ENCODE results near the gene CBR1. TPM values are rescaled to one million over a fixed set of nuclear protein-coding genes. Genes with fewer than 3 reads are reported as not detected.

The CBR1 gene
- total RNA-seq, 4 donors from 2014 or later = 159 to 406 (median 222) TPM

- Histone ChIP-seq H3K36me3 (no peaks in the 10 kb centered on the region), H3K4me1 (peaks cover 0 to 10% (median 0%) of the 10 kb centered on the region in 4 donors), H3K27me3 (no peaks in the 10 kb centered on the region), H3K27ac (no peak overlapping the region), H3K4me3 (no peak overlapping the region), H3K9me3 (no peaks in the 10 kb centered on the region)
- TF ChIP-seq EP300 (IDR thresholded peaks at IDR 0.05) (no peak), POLR2A (IDR thresholded peaks at IDR 0.05) (no peak), CTCF (IDR thresholded peaks at IDR 0.05) (no peak)
- 94% methylated on average over 8 of the region's 8 CpGs for WGBS, 2 donors
- no peak for DNase-seq (ENCODE audit: low spot score in 2 of 2)
Observed at GRCh38 chr21:36024782-36025181, 45.0 kb upstream of the CBR1 start.

DNA sequence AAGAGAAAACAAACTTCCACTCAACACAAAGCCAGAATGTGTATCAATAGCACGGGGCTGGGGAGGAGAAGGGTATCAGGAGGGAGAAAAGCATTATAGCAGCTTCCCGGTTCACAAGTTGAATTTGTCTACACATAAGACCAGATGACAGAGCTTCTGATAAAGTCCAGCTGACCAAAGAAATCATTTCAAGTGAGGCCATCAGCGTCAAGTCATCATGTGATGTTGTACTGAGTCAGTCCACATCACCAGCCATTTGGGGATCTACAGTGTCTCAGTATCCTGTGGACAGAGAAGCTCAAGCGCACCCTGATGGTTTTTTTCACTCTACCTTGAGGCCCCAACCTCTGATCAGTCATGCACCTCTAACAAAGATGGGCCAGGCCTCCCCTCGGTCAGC lies 42.5 kb upstream of the CBR1 start:
- Histone ChIP-seq H3K36me3 (no peaks in the 10 kb centered on the region), H3K4me1 (peaks cover 0 to 10% (median 0%) of the 10 kb centered on the region in 4 donors), H3K27ac (no peak overlapping the region), H3K27me3 (no peaks in the 10 kb centered on the region), H3K9me3 (no peaks in the 10 kb centered on the region), H3K4me3 (no peak overlapping the region)
- WGBS, 2 donors = 71 to 87% methylated on average over 5 of the region's 5 CpGs
- DNase-seq (ENCODE audit: low spot score in 2 of 2) = no peak
- TF ChIP-seq CTCF (IDR thresholded peaks at IDR 0.05) (no peak), POLR2A (IDR thresholded peaks at IDR 0.05) (no peak), EP300 (IDR thresholded peaks at IDR 0.05) (no peak)

DNA sequence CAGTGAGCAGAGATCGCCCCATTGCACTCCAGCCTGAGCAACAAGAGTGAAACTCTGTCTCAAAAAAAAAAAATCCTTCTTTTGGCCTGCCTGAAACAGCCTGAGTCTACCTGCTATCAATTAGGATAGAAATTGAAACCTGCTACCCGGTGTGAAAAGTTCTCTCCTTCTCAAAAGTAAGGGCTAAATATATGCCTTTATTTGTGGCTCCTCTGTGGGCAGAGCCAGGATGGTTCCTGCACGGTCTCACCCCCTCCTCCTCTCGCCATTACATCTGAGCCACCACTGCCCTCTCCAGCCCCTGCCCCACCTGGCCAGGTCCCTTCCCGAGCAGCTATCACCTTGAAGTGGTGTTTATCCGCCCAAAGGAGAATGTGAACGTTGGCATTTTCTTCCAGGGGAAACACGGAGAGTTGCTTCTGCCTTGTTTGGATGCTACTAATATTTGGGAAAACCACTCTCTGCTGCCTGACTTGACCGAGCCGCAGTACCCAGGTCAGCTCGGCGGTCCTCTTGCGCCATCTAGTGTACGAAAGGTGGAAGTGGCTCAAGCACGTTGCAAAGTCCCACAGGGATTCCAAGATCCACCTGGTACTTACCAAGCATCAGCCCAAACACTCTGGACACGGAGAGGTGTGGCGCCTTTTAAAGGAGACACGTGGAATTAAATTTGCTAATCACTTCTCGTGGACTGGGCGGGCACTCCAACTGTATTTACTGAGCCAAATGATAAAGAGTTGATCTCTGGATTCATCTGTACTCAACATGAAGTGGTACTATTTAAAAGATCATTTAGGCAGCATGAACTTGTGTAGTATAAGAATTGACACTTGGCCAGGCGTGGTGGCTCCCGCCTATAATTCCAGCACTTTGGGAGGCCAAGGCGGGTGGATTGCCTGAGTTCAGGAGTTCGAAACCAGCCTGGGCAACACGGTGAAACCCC lies 41.4 kb upstream of the CBR1 start:
- no peaks in the 10 kb centered on the region for H3K9me3 ChIP-seq
- peak; percentile 51 to 68 for DNase-seq (ENCODE audit: low spot score in 2 of 2)

DNA sequence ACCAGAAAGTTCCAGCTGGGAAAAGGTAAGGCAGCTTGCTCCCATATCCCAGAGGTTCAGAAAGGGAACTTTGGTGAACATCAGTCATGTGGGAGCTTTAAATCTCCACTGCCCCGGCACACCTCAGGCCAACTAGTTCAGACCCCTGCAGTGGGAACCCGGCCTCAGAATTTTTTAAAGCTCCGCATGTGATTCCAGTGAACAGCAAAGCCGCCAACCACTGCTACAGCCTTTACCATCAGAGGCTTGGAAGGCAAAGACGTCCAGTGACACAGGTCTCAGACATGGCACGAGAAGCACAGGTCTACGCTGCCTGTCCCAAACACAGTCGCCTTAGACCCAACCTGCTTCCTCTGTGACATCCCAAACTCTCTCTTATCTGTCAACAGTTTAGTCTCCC lies 40.5 kb upstream of the CBR1 start:
- TF ChIP-seq POLR2A (IDR thresholded peaks at IDR 0.05) (no peak), CTCF (IDR thresholded peaks at IDR 0.05) (no peak), EP300 (IDR thresholded peaks at IDR 0.05) (no peak)

More for the DNA sequence above, 41.4 kb upstream of the CBR1 start:
- Histone ChIP-seq H3K27ac (no peak overlapping the region), H3K36me3 (peaks cover 0 to 3% (median 0%) of the 10 kb centered on the region in 3 donors), H3K4me3 (peak overlapping the region in 1 of 4 donors; percentile 18), H3K4me1 (peaks cover 0 to 4% (median 0%) of the 10 kb centered on the region in 4 donors), H3K27me3 (no peaks in the 10 kb centered on the region)
- 22 to 24% methylated on average over 25 of the region's 25 CpGs for WGBS, 2 donors
- peak in 1 of 2 donors; percentile 45 for TF ChIP-seq EP300 (IDR thresholded peaks at IDR 0.05)
- no peak for TF ChIP-seq POLR2A (IDR thresholded peaks at IDR 0.05)
- TF ChIP-seq CTCF (IDR thresholded peaks at IDR 0.05) = peak; percentile 91 to 93 (median 93)

DNA sequence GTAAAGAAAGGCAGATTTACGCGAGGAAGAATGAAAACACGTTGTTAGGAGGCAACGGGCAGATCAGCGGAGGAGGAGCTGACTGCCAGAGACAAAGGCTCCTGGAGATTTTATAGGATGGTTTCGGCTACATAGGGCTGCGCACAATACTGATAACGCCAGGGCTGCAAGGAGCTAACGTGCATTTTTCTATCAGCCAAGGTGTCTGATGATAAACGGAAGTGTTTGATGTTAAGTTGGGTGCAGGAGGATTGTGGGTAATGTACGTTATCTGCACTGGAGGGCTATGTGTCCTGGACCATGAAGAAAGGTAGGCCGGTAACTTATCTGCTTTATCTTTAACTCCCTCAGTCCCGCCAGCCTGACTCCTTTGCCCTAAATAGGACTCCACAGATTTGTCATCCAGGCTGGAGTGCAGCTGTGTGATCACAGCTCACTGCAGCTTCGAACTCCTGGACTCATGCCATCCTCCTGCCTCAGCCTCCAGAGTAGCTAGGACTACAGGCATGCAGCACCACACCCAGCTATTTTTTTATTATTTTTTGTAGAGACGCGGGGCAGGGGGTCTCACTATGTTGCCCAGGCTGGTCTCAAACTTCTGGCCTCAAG lies 39.1 kb upstream of the CBR1 start:
- H3K36me3 ChIP-seq = peaks cover 0 to 26% (median 9%) of the 10 kb centered on the region in 3 donors
- no peaks in the 10 kb centered on the region for H3K27me3 ChIP-seq
- TF ChIP-seq EP300 (IDR thresholded peaks at IDR 0.05) = no peak
- no peak for TF ChIP-seq CTCF (IDR thresholded peaks at IDR 0.05)
- TF ChIP-seq POLR2A (IDR thresholded peaks at IDR 0.05) = no peak
- WGBS, 2 donors = 60% methylated on average over 16 of the region's 16 CpGs
- H3K4me3 ChIP-seq = no peak overlapping the region
- peaks cover 0 to 4% (median 0%) of the 10 kb centered on the region in 4 donors for H3K4me1 ChIP-seq
- DNase-seq (ENCODE audit: low spot score in 2 of 2) = no peak
- no peaks in the 10 kb centered on the region for H3K9me3 ChIP-seq
- no peak overlapping the region for H3K27ac ChIP-seq

More for the DNA sequence above, 40.5 kb upstream of the CBR1 start:
- Histone ChIP-seq H3K36me3 (peaks cover 0 to 12% (median 5%) of the 10 kb centered on the region in 3 donors), H3K27ac (no peak overlapping the region), H3K4me1 (peaks cover 0 to 4% (median 0%) of the 10 kb centered on the region in 4 donors), H3K27me3 (no peaks in the 10 kb centered on the region), H3K9me3 (no peaks in the 10 kb centered on the region), H3K4me3 (no peak overlapping the region)
- no peak for DNase-seq (ENCODE audit: low spot score in 2 of 2)
- WGBS, 2 donors = 89 to 96% methylated on average over 8 of the region's 8 CpGs
